ENCODE results near the gene NDUFA8. TPM values are rescaled to one million over a fixed set of nuclear protein-coding genes. Genes with fewer than 3 reads are reported as not detected.

NDUFA8 gene
- total RNA-seq, result 48.5 and 50.9 TPM in 2 replicates
- long read RNA-seq, transcript NDUFA8-201 (4 exons, 844 nt), result major isoform, 16 of 17 reads
- long read RNA-seq, partial matches to known transcripts, result 1 of 17 reads
- long read RNA-seq, other reads (novel, unspliced or antisense), result 0 of 17 reads

DNA sequence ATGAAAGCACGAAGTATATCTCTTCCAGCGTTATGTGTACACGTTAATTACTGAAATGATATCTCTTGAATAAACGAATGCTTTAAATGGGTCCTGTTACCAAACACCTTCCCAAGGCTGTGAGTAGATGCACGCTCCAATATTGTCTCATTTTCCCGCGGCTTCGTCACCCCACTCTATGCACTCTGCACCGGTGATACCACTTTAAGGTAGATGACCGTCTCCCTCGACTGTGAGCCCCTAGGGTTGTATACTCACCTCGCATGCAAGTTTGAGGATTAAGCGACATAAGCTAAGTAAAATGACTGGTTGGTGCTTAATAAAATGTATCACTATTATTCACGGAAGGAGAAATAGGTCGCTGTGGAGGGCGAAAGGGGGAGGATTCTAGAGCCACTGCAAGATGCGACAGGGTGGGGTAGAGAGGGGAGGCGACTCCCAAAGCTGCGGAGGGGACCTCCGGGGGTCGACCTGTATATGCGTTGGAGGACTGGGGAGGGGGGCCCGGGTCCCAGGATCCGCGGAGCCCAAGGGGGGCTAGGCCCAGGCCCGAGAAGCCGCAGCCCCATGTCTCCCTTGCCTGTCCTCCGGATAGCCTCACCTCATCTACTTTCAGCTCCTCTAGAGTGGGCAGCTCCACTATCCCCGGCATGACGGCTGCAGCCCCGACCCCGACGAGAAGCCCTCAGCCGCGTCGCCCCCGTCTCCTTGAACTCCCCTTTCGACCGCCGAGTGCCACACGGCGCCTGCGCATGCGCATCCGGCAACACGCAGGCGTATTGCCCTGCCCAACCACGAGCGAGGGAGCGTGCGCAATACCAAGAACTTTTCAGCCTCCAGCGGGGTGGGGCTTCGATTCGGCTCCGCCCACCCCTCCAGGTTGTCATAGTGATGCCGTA, at the start of gene NDUFA8, which contains the start of gene MORN5:
NDUFA8 (minus strand) TSS at position 754 of the 899 bp plus-strand sequence; CDS start at position 652, 102 bp downstream.
MORN5 (plus strand) TSS at position 883 of the 899 bp plus-strand sequence. CDS start 65 bp downstream, outside the sequence.
- Mint-ChIP-seq H3K4me3 (ENCODE audit: unreplicated experiment) (peak within 1 kb of the TSS; percentile 96), H3K9me3 (ENCODE audit: unreplicated experiment) (peaks cover 9% of the 10 kb centered on the region), H3K36me3 (ENCODE audit: unreplicated experiment) (no peaks in the 10 kb centered on the region), H3K4me1 (ENCODE audit: unreplicated experiment) (peaks cover 27% of the 10 kb centered on the region), H3K27ac (ENCODE audit: unreplicated experiment) (peak within 1 kb of the TSS; percentile 89), H3K27me3 (ENCODE audit: unreplicated experiment) (peaks cover 26% of the 10 kb centered on the region)
- TF ChIP-seq, protein P1, sequence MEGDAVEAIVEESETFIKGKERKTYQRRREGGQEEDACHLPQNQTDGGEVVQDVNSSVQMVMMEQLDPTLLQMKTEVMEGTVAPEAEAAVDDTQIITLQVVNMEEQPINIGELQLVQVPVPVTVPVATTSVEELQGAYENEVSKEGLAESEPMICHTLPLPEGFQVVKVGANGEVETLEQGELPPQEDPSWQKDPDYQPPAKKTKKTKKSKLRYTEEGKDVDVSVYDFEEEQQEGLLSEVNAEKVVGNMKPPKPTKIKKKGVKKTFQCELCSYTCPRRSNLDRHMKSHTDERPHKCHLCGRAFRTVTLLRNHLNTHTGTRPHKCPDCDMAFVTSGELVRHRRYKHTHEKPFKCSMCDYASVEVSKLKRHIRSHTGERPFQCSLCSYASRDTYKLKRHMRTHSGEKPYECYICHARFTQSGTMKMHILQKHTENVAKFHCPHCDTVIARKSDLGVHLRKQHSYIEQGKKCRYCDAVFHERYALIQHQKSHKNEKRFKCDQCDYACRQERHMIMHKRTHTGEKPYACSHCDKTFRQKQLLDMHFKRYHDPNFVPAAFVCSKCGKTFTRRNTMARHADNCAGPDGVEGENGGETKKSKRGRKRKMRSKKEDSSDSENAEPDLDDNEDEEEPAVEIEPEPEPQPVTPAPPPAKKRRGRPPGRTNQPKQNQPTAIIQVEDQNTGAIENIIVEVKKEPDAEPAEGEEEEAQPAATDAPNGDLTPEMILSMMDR (IDR thresholded peaks at IDR 0.05), result peak; percentile 8
- DNase-seq (ENCODE audit: extremely low spot score, unreplicated experiment), result peak; percentile 99

DNA sequence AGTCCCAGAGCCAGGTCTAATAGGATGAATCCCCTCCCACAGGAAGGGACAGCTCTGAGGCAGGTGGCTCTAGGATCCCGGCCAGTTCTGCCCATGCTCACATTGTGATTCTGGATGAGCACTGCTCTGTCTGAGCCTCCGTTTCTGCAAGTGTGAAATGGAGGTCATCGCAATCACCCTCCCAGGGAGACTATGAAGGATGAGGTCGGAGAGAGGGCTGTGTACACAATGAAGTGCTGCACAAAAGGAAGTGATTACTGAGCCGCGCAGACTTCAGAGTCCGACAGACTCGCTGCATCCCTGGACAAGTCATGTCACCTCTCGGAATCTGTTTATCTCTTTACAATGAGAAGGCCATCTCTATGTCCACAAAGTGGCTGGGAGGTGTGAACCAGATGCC, 47.5 kb upstream of the NDUFA8 start:
- Mint-ChIP-seq H3K4me3 (ENCODE audit: unreplicated experiment) (no peak overlapping the region), H3K4me1 (ENCODE audit: unreplicated experiment) (peaks cover 21% of the 10 kb centered on the region), H3K9me3 (ENCODE audit: unreplicated experiment) (no peaks in the 10 kb centered on the region), H3K36me3 (ENCODE audit: unreplicated experiment) (no peaks in the 10 kb centered on the region), H3K27me3 (ENCODE audit: unreplicated experiment) (peaks cover 30% of the 10 kb centered on the region), H3K27ac (ENCODE audit: unreplicated experiment) (peak overlapping the region; percentile 39)
- DNase-seq (ENCODE audit: extremely low spot score, unreplicated experiment), result no peak
- TF ChIP-seq, protein P1 (IDR thresholded peaks at IDR 0.05), result no peak

DNA sequence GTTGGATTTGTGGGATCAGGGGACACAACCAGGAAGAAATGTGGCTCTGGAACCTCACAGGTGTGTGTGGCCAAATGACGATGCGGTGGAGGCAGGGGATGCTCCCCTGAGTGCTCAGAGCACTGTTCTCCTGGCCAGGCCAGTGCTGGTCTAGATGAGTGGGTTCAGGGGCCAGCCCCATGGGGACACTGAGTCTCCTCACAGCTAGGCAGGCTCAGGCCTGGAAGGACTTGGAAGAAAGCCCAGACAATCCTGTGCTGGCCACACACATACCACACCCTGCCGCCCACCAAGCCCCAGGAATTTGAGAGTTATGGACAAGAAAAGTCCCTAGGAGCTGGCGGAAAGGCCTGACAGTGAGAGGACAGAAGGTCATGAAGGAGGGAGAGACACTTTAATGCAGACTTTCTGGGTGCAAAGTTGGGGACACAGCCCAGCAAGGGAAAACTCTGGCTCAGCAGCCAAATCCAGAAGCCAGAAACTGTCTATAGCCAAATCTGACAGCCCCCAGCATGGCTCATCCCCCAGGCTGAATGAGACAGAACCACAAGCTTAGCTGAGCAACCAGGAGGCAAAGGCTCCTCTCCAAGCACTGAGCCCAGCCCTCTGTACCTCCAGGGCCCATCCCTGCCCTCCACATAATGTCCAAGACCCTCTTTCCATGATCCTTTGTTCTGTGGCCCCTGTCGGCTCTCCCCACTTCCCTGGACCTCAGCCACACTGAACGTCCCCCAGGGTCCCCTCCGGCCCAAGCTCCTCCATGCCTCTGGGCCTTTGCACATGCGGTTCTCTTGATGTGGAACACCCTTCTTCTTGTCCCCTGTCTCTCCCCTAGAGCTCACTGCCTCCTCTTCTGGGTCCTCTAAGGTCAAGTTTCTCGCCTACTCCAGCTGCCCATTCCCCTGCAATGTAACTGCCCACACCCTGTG, 46.8 kb upstream of the NDUFA8 start:
- peak; percentile 90 for DNase-seq (ENCODE audit: extremely low spot score, unreplicated experiment)
- peaks cover 23% of the 10 kb centered on the region for H3K27me3 Mint-ChIP-seq (ENCODE audit: unreplicated experiment)
- H3K4me1 Mint-ChIP-seq (ENCODE audit: unreplicated experiment), result peaks cover 23% of the 10 kb centered on the region
- no peak overlapping the region for H3K4me3 Mint-ChIP-seq (ENCODE audit: unreplicated experiment)
- no peaks in the 10 kb centered on the region for H3K36me3 Mint-ChIP-seq (ENCODE audit: unreplicated experiment)
- TF ChIP-seq, protein P1 (IDR thresholded peaks at IDR 0.05), result no peak
- no peaks in the 10 kb centered on the region for H3K9me3 Mint-ChIP-seq (ENCODE audit: unreplicated experiment)
- peak overlapping the region; percentile 39 for H3K27ac Mint-ChIP-seq (ENCODE audit: unreplicated experiment)

DNA sequence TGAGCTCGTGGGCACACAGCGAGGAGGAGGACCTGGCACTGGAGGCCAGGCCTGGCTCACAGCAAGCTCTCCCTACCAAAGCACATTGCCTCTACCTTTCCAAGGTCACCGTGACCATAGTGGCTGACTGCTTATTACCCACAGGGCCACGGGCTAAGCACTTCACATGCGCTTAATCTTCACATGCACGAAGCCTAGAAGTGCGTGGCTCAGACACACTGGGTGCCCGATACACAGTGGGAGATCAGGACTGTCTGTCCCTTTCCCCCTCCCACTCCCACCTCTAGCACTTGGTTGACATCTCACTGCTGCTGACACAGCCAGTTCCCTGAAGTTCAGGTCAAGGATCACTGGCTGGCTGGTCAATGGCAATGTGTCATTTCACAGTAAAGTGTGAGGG, 45.6 kb upstream of the NDUFA8 start:
- TF ChIP-seq, protein P1 (IDR thresholded peaks at IDR 0.05), result no peak
- Mint-ChIP-seq H3K27me3 (ENCODE audit: unreplicated experiment) (peaks cover 12% of the 10 kb centered on the region), H3K27ac (ENCODE audit: unreplicated experiment) (no peak overlapping the region), H3K4me3 (ENCODE audit: unreplicated experiment) (no peak overlapping the region), H3K4me1 (ENCODE audit: unreplicated experiment) (peaks cover 28% of the 10 kb centered on the region), H3K36me3 (ENCODE audit: unreplicated experiment) (no peaks in the 10 kb centered on the region), H3K9me3 (ENCODE audit: unreplicated experiment) (no peaks in the 10 kb centered on the region)
- no peak for DNase-seq (ENCODE audit: extremely low spot score, unreplicated experiment)

Measured in osteocyte (in vitro differentiated cells).